Stimulated activated naive B cell treated with anti-CD40 and anti-IgM and Interleukin-4, amounts not matched to agents 10 μg/mL and 1 μg/mL and 100 μg/mL, for 72 hours (primary cell): Measurements from ENCODE around the gene RAP1GAP2.
A peak's percentile ranks its signal among the peaks of the same experiment; 100 is the strongest.

Experiments
- ATAC-seq, 2 donors: fragments of 150-1000 bp; cut with Tn5 transposase; replicated peaks; 2 replicates each; pipeline ENCODE4 v1.10.0; 2021; ENCODE audit warnings: moderate library complexity in 1 of 2
- DNase-seq: peaks from one replicate; pipeline ENCODE4 v3.0.0; 2021
- H3K27ac Mint-ChIP-seq: one replicate; pipeline ENCODE4 v1.8.0; 2022; ENCODE audit warnings: mild to moderate bottlenecking, mixed read lengths
- H3K27me3 Mint-ChIP-seq, 2 donors: one replicate each; pipeline ENCODE4 v1.8.0; 2022; ENCODE audit warnings: mixed read lengths in 2 of 2
- H3K36me3 Mint-ChIP-seq, 2 donors: one replicate each; pipeline ENCODE4 v1.8.0; 2022; ENCODE audit warnings: mixed read lengths in 2 of 2, mild to moderate bottlenecking in 1 of 2
- H3K4me1 Mint-ChIP-seq, 2 donors: one replicate each; pipeline ENCODE4 v1.8.0; 2022; ENCODE audit warnings: mixed read lengths in 2 of 2, mild to moderate bottlenecking in 1 of 2
- H3K4me3 Mint-ChIP-seq, 2 donors: one replicate each; pipeline ENCODE4 v1.8.0; 2022; ENCODE audit warnings: mild to moderate bottlenecking in 2 of 2, mixed read lengths in 2 of 2, moderate library complexity in 1 of 2
- H3K9me3 Mint-ChIP-seq, 2 donors: one replicate each; pipeline ENCODE4 v1.8.0; 2022; ENCODE audit warnings: mixed read lengths in 2 of 2, mild to moderate bottlenecking in 1 of 2

Gene RAP1GAP2

GRCh38 chr17:2903193-2903974 is 107.1 kb downstream of the RAP1GAP2 start:
- H3K27ac Mint-ChIP-seq = no peak overlapping the region
- H3K27me3 Mint-ChIP-seq = peaks cover 0 to 9% of the 10 kb centered on the region in 2 donors
- DNase-seq (no peak), ATAC-seq (no peak)
- peaks cover 5 to 7% of the 10 kb centered on the region in 2 donors for H3K4me1 Mint-ChIP-seq
- peaks cover 0 to 7% of the 10 kb centered on the region in 2 donors for H3K9me3 Mint-ChIP-seq
- H3K4me3 Mint-ChIP-seq = no peak overlapping the region
- peaks cover 21 to 27% of the 10 kb centered on the region in 2 donors for H3K36me3 Mint-ChIP-seq

- Mint-ChIP-seq H3K36me3 (peaks cover 22 to 32% of the 10 kb centered on the region in 2 donors), H3K4me1 (peaks cover 5 to 10% of the 10 kb centered on the region in 2 donors), H3K27ac (no peak overlapping the region), H3K9me3 (peaks cover 0 to 7% of the 10 kb centered on the region in 2 donors), H3K4me3 (no peak overlapping the region), H3K27me3 (peaks cover 0 to 11% of the 10 kb centered on the region in 2 donors)
- ATAC-seq (no peak), DNase-seq (no peak)
These were observed 107.9 kb downstream of the RAP1GAP2 start for GRCh38 chr17:2904135-2904534.

GRCh38 chr17:2905269-2905668 is 109.0 kb downstream of the RAP1GAP2 start:
- H3K9me3 Mint-ChIP-seq = peaks cover 0 to 7% of the 10 kb centered on the region in 2 donors
- H3K36me3 Mint-ChIP-seq = peaks cover 22 to 33% of the 10 kb centered on the region in 2 donors
- H3K4me3 Mint-ChIP-seq = no peak overlapping the region
- DNase-seq = no peak
- H3K27ac Mint-ChIP-seq = no peak overlapping the region
- peaks cover 0 to 11% of the 10 kb centered on the region in 2 donors for H3K27me3 Mint-ChIP-seq
- peaks cover 15 to 20% of the 10 kb centered on the region in 2 donors for H3K4me1 Mint-ChIP-seq
- no peak for ATAC-seq

- Mint-ChIP-seq H3K9me3 (peaks cover 0 to 7% of the 10 kb centered on the region in 2 donors), H3K27ac (no peak overlapping the region), H3K27me3 (peaks cover 0 to 11% of the 10 kb centered on the region in 2 donors), H3K36me3 (peaks cover 22 to 33% of the 10 kb centered on the region in 2 donors), H3K4me3 (no peak overlapping the region), H3K4me1 (peaks cover 22% of the 10 kb centered on the region in 2 donors)
- ATAC-seq = no peak
- no peak for DNase-seq
These were observed 109.7 kb downstream of the RAP1GAP2 start for GRCh38 chr17:2905696-2906501.

GRCh38 chr17:2906901-2907300 is 110.7 kb downstream of the RAP1GAP2 start:
- H3K27me3 Mint-ChIP-seq = peaks cover 0 to 11% of the 10 kb centered on the region in 2 donors
- H3K9me3 Mint-ChIP-seq = peaks cover 0 to 7% of the 10 kb centered on the region in 2 donors
- H3K4me3 Mint-ChIP-seq = no peak overlapping the region
- peaks cover 24 to 26% of the 10 kb centered on the region in 2 donors for H3K4me1 Mint-ChIP-seq
- peak; percentile 81 to 85 for ATAC-seq
- peak overlapping the region; percentile 76 for H3K27ac Mint-ChIP-seq
- peak; percentile 35 for DNase-seq
- peaks cover 22 to 33% of the 10 kb centered on the region in 2 donors for H3K36me3 Mint-ChIP-seq

- H3K9me3 Mint-ChIP-seq = peaks cover 0 to 7% of the 10 kb centered on the region in 2 donors
- peaks cover 20 to 30% of the 10 kb centered on the region in 2 donors for H3K36me3 Mint-ChIP-seq
- peaks cover 22 to 30% of the 10 kb centered on the region in 2 donors for H3K4me1 Mint-ChIP-seq
- DNase-seq (no peak), ATAC-seq (no peak)
- H3K4me3 Mint-ChIP-seq = no peak overlapping the region
- H3K27me3 Mint-ChIP-seq = peaks cover 0 to 7% of the 10 kb centered on the region in 2 donors
- peak overlapping the region; percentile 32 for H3K27ac Mint-ChIP-seq
These were observed 113.1 kb downstream of the RAP1GAP2 start for GRCh38 chr17:2909175-2909845.

GRCh38 chr17:2909846-2910234 is 113.6 kb downstream of the RAP1GAP2 start:
- DNase-seq (peak; percentile 17), ATAC-seq (peak; percentile 65 to 70)
- peaks cover 0 to 7% of the 10 kb centered on the region in 2 donors for H3K27me3 Mint-ChIP-seq
- peaks cover 0 to 7% of the 10 kb centered on the region in 2 donors for H3K9me3 Mint-ChIP-seq
- no peak overlapping the region for H3K27ac Mint-ChIP-seq
- peaks cover 20 to 30% of the 10 kb centered on the region in 2 donors for H3K36me3 Mint-ChIP-seq
- H3K4me3 Mint-ChIP-seq = no peak overlapping the region
- peaks cover 22 to 31% of the 10 kb centered on the region in 2 donors for H3K4me1 Mint-ChIP-seq

GRCh38 chr17:2911035-2911754 is 115.0 kb downstream of the RAP1GAP2 start:
- Mint-ChIP-seq H3K4me3 (no peak overlapping the region), H3K27me3 (peaks cover 0 to 7% of the 10 kb centered on the region in 2 donors), H3K9me3 (peaks cover 0 to 7% of the 10 kb centered on the region in 2 donors), H3K36me3 (peaks cover 14 to 23% of the 10 kb centered on the region in 2 donors), H3K4me1 (peaks cover 22 to 26% of the 10 kb centered on the region in 2 donors), H3K27ac (peak overlapping the region; percentile 73)
- ATAC-seq = no peak
- no peak for DNase-seq

- no peak for ATAC-seq
- no peak overlapping the region for H3K27ac Mint-ChIP-seq
- peaks cover 11 to 20% of the 10 kb centered on the region in 2 donors for H3K36me3 Mint-ChIP-seq
- peaks cover 22 to 26% of the 10 kb centered on the region in 2 donors for H3K4me1 Mint-ChIP-seq
- peaks cover 0 to 7% of the 10 kb centered on the region in 2 donors for H3K9me3 Mint-ChIP-seq
- no peak for DNase-seq
- H3K4me3 Mint-ChIP-seq = no peak overlapping the region
- peaks cover 0 to 7% of the 10 kb centered on the region in 2 donors for H3K27me3 Mint-ChIP-seq
These were observed 115.5 kb downstream of the RAP1GAP2 start for GRCh38 chr17:2911755-2912111.

- Mint-ChIP-seq H3K4me1 (peaks cover 17 to 26% of the 10 kb centered on the region in 2 donors), H3K4me3 (no peak overlapping the region), H3K9me3 (no peaks in the 10 kb centered on the region), H3K36me3 (peaks cover 4 to 12% of the 10 kb centered on the region in 2 donors), H3K27me3 (peaks cover 0 to 7% of the 10 kb centered on the region in 2 donors), H3K27ac (no peak overlapping the region)
- ATAC-seq (no peak), DNase-seq (no peak)
These were observed 116.5 kb downstream of the RAP1GAP2 start for GRCh38 chr17:2912754-2913153.

GRCh38 chr17:2916461-2916860 is 120.2 kb downstream of the RAP1GAP2 start:
- Mint-ChIP-seq H3K27ac (no peak overlapping the region), H3K4me3 (no peak overlapping the region), H3K4me1 (peaks cover 0 to 5% of the 10 kb centered on the region in 2 donors), H3K27me3 (no peaks in the 10 kb centered on the region), H3K9me3 (no peaks in the 10 kb centered on the region), H3K36me3 (no peaks in the 10 kb centered on the region)
- no peak for ATAC-seq
- no peak for DNase-seq

GRCh38 chr17:2921443-2921842 is 125.2 kb downstream of the RAP1GAP2 start:
- Mint-ChIP-seq H3K27me3 (peaks cover 4 to 5% of the 10 kb centered on the region in 2 donors), H3K27ac (no peak overlapping the region), H3K36me3 (peaks cover 0 to 1% of the 10 kb centered on the region in 2 donors), H3K9me3 (no peaks in the 10 kb centered on the region), H3K4me1 (peaks cover 0 to 5% of the 10 kb centered on the region in 2 donors), H3K4me3 (no peak overlapping the region)
- ATAC-seq (no peak), DNase-seq (no peak)

GRCh38 chr17:2924211-2924610 is 128.0 kb downstream of the RAP1GAP2 start:
- ATAC-seq = no peak
- Mint-ChIP-seq H3K27ac (no peak overlapping the region), H3K9me3 (no peaks in the 10 kb centered on the region), H3K4me1 (peaks cover 0 to 8% of the 10 kb centered on the region in 2 donors), H3K36me3 (peaks cover 0 to 1% of the 10 kb centered on the region in 2 donors), H3K4me3 (no peak overlapping the region), H3K27me3 (peaks cover 4 to 5% of the 10 kb centered on the region in 2 donors)
- no peak for DNase-seq
